Measurements from ENCODE around the gene C1QL3. TPM values are rescaled to one million over a fixed set of nuclear protein-coding genes. Genes with fewer than 3 reads are reported as not detected.
A peak's percentile ranks its signal among the peaks of the same experiment; 100 is the strongest.

C1QL3 gene
- polyA plus RNA-seq, 3 donors, result 0.30 TPM; not detected in 2

GRCh38 chr10:16466001-16466400 lies 55.7 kb downstream of the C1QL3 start:
- peaks cover 9% of the 10 kb centered on the region for H3K4me1 Mint-ChIP-seq
- no peak overlapping the region for H3K9ac ChIP-seq (ENCODE audit: insufficient read depth, low read length, poor library complexity, severe bottlenecking)
- TF ChIP-seq, protein P1, sequence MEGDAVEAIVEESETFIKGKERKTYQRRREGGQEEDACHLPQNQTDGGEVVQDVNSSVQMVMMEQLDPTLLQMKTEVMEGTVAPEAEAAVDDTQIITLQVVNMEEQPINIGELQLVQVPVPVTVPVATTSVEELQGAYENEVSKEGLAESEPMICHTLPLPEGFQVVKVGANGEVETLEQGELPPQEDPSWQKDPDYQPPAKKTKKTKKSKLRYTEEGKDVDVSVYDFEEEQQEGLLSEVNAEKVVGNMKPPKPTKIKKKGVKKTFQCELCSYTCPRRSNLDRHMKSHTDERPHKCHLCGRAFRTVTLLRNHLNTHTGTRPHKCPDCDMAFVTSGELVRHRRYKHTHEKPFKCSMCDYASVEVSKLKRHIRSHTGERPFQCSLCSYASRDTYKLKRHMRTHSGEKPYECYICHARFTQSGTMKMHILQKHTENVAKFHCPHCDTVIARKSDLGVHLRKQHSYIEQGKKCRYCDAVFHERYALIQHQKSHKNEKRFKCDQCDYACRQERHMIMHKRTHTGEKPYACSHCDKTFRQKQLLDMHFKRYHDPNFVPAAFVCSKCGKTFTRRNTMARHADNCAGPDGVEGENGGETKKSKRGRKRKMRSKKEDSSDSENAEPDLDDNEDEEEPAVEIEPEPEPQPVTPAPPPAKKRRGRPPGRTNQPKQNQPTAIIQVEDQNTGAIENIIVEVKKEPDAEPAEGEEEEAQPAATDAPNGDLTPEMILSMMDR (IDR thresholded peaks at IDR 0.05), result no peak
- H3K4me1 ChIP-seq (ENCODE audit: control insufficient read depth in 1 of 2, insufficient read depth in 2 of 2, low read length in 2 of 2), result peaks cover 3 to 6% of the 10 kb centered on the region in 2 donors
- H3K4me3 Mint-ChIP-seq, result no peak overlapping the region
- H4K20me1 ChIP-seq (ENCODE audit: insufficient read depth, low read length), result no peaks in the 10 kb centered on the region
- H3K79me2 ChIP-seq (ENCODE audit: insufficient read depth, low read length), result no peaks in the 10 kb centered on the region
- H3K36me3 ChIP-seq (replicated peaks in 1 of 2; ENCODE audit: control insufficient read depth in 1 of 2, insufficient read depth in 2 of 2, low read length in 2 of 2), result peaks cover 0 to 7% of the 10 kb centered on the region in 2 donors
- peaks cover 24 to 34% of the 10 kb centered on the region in 2 donors for H3K36me3 Mint-ChIP-seq
- H3K9me3 Mint-ChIP-seq, result peaks cover 0 to 10% (median 5%) of the 10 kb centered on the region in 7 donors
- intact Hi-C loops (cut with micrococcal nuclease), result no loop called here
- no peak overlapping the region for H3K27ac ChIP-seq (ENCODE audit: low read depth in 1 of 2, low read length in 2 of 2)
- peaks cover 0 to 2% (median 0%) of the 10 kb centered on the region in 3 donors for H3K27me3 Mint-ChIP-seq (ENCODE audit: low read depth in 3 of 3)
- H3K4me2 ChIP-seq (replicated peaks; ENCODE audit: extremely low read depth, low read length, poor library complexity, severe bottlenecking), result no peak overlapping the region
- DNase-seq, result no peak
- H3K4me3 ChIP-seq (replicated peaks in 1 of 3; ENCODE audit: low read depth in 2 of 3, low read length in 3 of 3), result no peak overlapping the region
- H3K27me3 ChIP-seq (ENCODE audit: control insufficient read depth in 2 of 2, insufficient read depth in 2 of 2, low read length in 2 of 2), result no peaks in the 10 kb centered on the region
- WGBS (ENCODE audit: insufficient coverage), result no CpG with 5 or more reads among the region's 1 CpG
- no peak overlapping the region for H2AFZ ChIP-seq (ENCODE audit: insufficient read depth, low read depth, low read length, poor library complexity, severe bottlenecking)
- H3K9me3 ChIP-seq (replicated peaks in 1 of 2; ENCODE audit: control insufficient read depth in 1 of 2, insufficient read depth in 1 of 2, low read length in 2 of 2), result no peaks in the 10 kb centered on the region
- H3K27ac Mint-ChIP-seq, result no peak overlapping the region

Small RNA genes within 50 kb of the gene (small RNA-seq; reads per million reads assigned to genes)
- gene RNU2-18P (ENCODE audit: insufficient read length, low read depth), result 2.4 reads per million, percentile 7 among the genes with 10 or more reads in this experiment

Other genes starting within 250 kb of the C1QL3 start
- gene PTER, start 84.9 kb downstream of the C1QL3 start, polyA plus RNA-seq, result 10 to 100 TPM in 1 of 3 donors, 1 to 10 TPM in 2; 7.4 to 15.9 (median 8.9) TPM